C4-2B (cell line): ENCODE measurements around the gene LRMDA.

Experiments used
- H3K27ac ChIP-seq: fragments of 450-650 bp; 2 replicates; pipeline ENCODE4 v1.5.1; 2017
- CTCF ChIP-seq: fragments of 450-650 bp; conservative IDR thresholded peaks from 2 replicates; pipeline ENCODE4 v1.5.1; 2017; ENCODE audit warnings: mild to moderate bottlenecking
- ZFX ChIP-seq: fragments of 450-650 bp; IDR thresholded peaks from 2 replicates; pipeline ENCODE4 v1.6.1; 2017

The LRMDA gene

GRCh38 chr10:75694790-75695189 is 263.4 kb downstream of the LRMDA start:
- TF ChIP-seq ZFX, result no peak
- no peak for TF ChIP-seq CTCF
- H3K27ac ChIP-seq, result no peak overlapping the region

- no peak for TF ChIP-seq ZFX
- TF ChIP-seq CTCF, result no peak
- no peak overlapping the region for H3K27ac ChIP-seq
Measured at GRCh38 chr10:75695994-75696393, 264.6 kb downstream of the LRMDA start.

- H3K27ac ChIP-seq, result no peak overlapping the region
- TF ChIP-seq CTCF (no peak), ZFX (no peak)
Measured at GRCh38 chr10:75696536-75696935, 265.1 kb downstream of the LRMDA start.

GRCh38 chr10:75703191-75703854 is 271.9 kb downstream of the LRMDA start:
- no peak overlapping the region for H3K27ac ChIP-seq
- TF ChIP-seq ZFX (no peak), CTCF (no peak)

- H3K27ac ChIP-seq, result no peak overlapping the region
- no peak for TF ChIP-seq CTCF
- TF ChIP-seq ZFX, result no peak
Measured at GRCh38 chr10:75705426-75705825, 274.0 kb downstream of the LRMDA start.

GRCh38 chr10:75707080-75707840 is 275.8 kb downstream of the LRMDA start:
- no peak for TF ChIP-seq CTCF
- no peak for TF ChIP-seq ZFX
- no peak overlapping the region for H3K27ac ChIP-seq

- no peak overlapping the region for H3K27ac ChIP-seq
- no peak for TF ChIP-seq CTCF
- no peak for TF ChIP-seq ZFX
Measured at GRCh38 chr10:75708060-75708459, 276.6 kb downstream of the LRMDA start.
